DMS153 treated with DMSO at 0.1 percent for 48 hours (cell line): ENCODE results near the gene SPARC.

ENCODE experiments used
- DNase-seq: peaks from one replicate; lab custom pipeline; 2025; ENCODE audit not compliant: unreplicated experiment; lab: John Stamatoyannopoulos, UW

The SPARC gene

DNA sequence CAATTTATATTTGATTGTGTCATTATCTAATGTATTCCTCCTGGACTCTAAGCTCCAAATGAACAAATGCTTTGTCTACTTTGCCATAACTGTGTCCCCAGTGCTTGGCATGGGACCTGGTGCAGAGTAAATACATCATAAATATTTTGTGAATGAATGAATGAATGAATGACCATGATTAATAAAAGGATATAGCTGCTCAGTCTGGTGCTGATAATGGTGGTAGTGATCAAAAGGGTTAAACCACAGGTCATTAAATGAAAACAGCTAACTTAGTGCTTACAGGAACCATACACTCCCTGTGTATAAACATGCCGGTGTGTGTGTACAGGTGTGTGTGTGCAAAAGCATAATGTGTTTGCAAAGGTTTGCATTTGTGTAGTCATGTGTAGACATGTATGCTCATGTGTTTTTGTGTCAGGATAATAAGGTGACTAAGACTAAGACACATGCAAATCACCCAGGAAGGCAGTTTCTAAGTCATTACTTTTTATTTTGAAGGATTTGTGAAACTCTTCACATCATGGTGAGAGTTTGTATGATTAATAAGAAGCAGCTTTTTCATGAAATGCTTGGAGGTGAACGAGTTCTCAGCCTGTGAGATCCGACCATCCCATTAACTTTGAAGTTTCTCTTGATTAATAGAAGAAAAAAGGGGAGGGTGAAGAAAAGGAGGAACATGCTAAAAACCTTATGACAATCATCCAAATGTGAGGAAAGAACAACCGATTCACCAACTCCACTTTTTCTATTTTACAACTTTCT lies 24.6 kb downstream of the SPARC start:
- no peak for DNase-seq

GRCh38 chr5:151660616-151661495 lies 25.9 kb downstream of the SPARC start:
- no peak for DNase-seq

DNA sequence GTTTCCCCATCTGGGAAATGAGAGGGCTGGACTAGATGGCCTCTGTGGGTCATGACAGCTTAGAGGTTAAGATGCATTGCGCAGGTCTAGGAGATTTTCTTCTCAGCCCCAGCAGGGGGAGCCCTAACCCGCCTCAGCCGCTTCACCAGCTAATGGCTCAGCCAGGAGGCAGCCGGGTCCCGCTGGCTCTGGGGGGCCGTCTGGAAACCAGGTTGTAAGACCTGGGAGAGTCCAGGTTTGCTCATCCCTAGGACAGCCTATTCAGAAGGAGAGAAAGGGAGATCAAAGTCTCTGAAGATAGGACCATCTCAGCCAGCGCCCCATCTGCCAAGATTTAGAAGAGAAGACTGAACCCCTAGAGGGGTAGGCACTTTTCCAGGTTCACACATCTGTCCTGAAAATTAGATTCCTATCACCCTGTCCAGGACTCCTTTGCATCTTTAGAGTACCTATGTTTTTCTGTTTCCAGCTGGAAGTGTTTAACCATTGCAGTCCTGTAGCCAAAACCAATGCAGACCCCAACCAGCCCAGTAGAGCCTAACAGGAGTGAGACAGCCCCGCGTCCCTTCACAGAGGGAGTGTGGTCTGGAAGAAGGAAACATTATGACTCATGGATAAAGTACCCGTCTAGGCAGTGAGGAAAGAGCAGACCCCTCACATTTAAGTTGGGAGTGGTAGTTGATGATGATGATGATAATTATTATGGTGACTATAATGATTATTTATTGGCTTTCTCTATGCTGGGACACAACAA lies 27.5 kb downstream of the SPARC start:
- peak; percentile 1 for DNase-seq

GRCh38 chr5:151657114-151657513 lies 29.6 kb downstream of the SPARC start:
- DNase-seq, result no peak

GRCh38 chr5:151656311-151656710 lies 30.4 kb downstream of the SPARC start:
- no peak for DNase-seq

- DNase-seq, result peak; percentile 12
These were observed 34.6 kb downstream of the SPARC start for GRCh38 chr5:151651997-151652645.

GRCh38 chr5:151648988-151649387 lies 37.7 kb downstream of the SPARC start:
- no peak for DNase-seq

DNA sequence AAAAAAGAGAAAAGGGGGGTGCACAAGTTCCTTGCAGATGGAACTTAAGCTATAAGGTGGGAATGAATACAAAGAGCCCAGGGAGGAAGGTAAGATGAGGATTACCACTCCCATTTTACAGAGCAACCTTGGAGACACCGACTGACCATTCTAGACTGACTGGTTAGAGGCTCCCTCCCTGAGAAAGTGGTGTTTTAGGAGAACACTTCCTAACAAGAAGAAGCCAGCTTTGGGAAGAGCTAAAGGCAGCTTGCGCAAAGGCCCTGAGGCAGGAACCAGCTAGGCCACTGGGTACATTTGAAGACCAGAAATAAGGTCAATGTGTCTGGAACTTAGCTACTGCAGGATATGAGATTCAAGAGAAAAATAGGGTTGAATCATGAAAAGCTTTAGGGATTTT lies 38.6 kb downstream of the SPARC start:
- DNase-seq, result no peak

- DNase-seq, result no peak
These were observed 39.3 kb downstream of the SPARC start for GRCh38 chr5:151647320-151647861.

DNA sequence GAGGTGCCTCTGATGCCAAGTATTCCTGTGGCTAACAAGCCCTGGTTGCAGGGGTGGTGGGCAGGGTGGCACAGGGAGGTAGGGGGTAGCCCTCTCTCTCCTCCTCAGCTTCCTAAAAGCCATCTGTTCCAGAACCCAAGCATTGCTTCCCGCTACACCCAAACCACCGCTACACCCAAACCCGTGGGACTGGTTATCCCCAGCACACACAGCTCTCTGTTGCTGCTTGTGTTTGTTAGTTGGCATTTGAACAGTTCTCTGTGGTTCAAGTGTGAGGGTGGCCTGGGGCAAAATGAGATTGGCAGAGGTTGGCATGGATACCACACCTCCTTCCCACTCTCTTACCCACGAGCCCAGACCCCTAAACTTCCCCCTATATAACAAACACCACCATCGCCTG lies 40.4 kb downstream of the SPARC start:
- no peak for DNase-seq

- no peak for DNase-seq
These were observed 43.3 kb downstream of the SPARC start for GRCh38 chr5:151643388-151643787.

- no peak for DNase-seq
These were observed 44.1 kb downstream of the SPARC start for GRCh38 chr5:151642472-151643140.

GRCh38 chr5:151638619-151639018 lies 48.1 kb downstream of the SPARC start:
- DNase-seq, result no peak

GRCh38 chr5:151637676-151638075 lies 49.0 kb downstream of the SPARC start:
- no peak for DNase-seq

DNA sequence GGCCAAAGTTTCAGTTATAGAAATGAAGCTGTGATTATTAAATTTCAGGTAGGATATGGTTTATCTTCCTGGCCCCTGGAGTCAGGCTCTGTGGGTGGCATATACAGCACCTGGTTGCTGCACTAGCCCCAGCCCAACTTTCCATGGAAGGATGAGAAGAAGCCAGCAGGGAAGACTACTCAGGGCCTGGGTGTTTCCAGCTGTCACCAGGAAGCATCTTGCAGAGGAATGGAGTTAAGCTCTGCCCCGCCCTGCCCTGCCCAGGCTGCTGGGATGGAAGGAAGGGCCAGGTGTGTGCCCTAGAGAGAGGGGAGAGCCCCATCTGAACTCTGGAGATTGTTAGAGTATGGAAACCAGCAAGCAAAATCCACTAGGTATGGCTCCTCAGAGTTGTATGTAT lies 52.8 kb downstream of the SPARC start:
- no peak for DNase-seq

- no peak for DNase-seq
These were observed 53.8 kb downstream of the SPARC start for GRCh38 chr5:151632941-151633340.

GRCh38 chr5:151632524-151632923 lies 54.2 kb downstream of the SPARC start:
- DNase-seq, result no peak

DNA sequence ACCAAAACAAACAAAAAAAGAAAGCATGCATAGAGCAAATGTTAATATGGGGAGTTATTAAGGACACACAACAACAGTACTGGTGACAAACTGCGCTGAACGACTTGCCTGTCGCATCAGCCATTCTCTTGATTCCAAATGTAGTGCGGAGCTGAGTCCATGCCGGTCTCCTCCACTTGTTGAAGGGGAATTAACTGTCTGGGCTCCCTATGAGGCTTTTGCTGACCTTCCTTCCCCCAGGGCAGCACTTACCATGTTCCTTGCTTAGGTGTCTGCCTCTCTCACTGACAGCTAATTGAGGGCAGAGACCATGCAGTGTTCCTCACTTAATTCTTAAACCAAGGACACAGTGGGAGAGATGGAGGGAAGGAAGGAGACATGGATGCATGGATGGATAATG lies 54.8 kb downstream of the SPARC start:
- no peak for DNase-seq

DNA sequence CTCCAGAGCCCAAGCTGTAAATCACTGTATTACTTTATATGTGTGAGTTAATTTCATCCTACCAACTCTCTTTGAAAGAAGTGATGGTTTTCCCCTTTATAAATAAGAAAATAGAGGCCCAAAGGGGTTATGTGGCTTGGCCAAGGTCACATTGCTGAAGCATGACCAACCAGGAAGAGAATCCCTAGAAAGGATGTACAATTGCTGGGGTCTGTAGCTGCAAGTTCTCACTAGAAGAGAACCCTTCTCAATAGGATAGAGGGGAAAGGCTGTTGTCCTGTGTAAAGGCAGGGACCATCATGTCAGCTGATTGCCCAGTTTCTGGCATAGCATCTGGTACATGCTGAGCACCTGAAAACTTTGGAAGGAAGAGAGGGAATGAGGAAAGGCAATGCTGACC lies 56.6 kb downstream of the SPARC start:
- DNase-seq, result no peak

DNA sequence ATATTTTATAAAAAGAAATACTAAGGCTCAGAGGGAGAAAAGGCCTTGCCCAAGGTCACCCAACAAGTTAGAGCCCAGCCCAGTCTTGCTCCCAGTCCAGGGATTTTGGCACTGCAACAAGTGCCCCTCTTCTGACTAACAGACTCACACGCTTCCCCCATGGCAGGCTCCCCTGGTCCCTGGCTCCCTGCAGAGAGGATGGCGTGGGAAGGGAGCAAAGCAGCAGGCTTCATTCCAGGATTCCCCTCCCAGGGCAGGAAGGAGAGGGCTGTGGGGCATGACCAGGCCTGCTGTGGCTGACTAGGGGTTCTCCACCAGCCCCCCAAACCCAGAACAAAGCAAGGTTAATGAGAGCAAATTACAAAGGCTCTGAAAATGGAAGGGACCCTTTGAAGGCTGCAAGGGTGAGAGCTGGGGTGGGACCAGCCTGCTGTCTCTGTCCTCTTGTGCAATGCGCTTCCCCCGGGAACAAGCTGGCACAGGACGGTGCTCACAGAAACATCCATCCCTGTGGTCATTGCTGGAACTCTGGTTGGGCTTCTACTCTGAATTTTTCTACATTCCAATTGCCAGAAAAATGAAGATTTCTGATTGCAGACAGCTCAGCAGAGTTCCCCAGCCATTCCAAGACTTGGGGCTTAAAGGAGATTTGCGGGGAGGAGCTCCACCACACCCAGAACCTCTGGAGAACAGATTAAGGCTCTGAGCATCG lies 58.4 kb downstream of the SPARC start:
- no peak for DNase-seq
